Measurements from ENCODE around the gene PREX1.

The PREX1 gene

GRCh38 chr20:48738399-48739304 lies 89.1 kb downstream of the PREX1 start:
- no peak overlapping the region for H3K4me3 ChIP-seq (replicated peaks; ENCODE audit: insufficient read depth, low read length)
- peak overlapping the region; percentile 54 for H3K27ac ChIP-seq (replicated peaks)
- no peaks in the 10 kb centered on the region for H3K27me3 ChIP-seq (ENCODE audit: insufficient read depth, poor library complexity, severe bottlenecking)
- peak in 1 of 2 experiments; percentile 75 for DNase-seq (ENCODE audit: low read depth in 1 of 2, low spot score in 1 of 2)
- peak; percentile 37; the same call in 1 of the 2 replicates for TF ChIP-seq SPI1 (IDR thresholded peaks at IDR 0.05; ENCODE audit: borderline replicate concordance, low read depth)
- peak; percentile 91 for TF ChIP-seq POLR2AphosphoS5 (IDR thresholded peaks at IDR 0.05; ENCODE audit: low read depth)
- TF ChIP-seq GABPA (IDR thresholded peaks at IDR 0.05; ENCODE audit: low read depth) = no peak
- TF ChIP-seq CTCF (IDR thresholded peaks at IDR 0.05; ENCODE audit: insufficient read depth, low read length) = no peak
- TF ChIP-seq REST (IDR thresholded peaks at IDR 0.05; ENCODE audit: insufficient replicate concordance, low read depth) = no peak

- Histone ChIP-seq H3K27me3 (ENCODE audit: insufficient read depth, poor library complexity, severe bottlenecking) (no peaks in the 10 kb centered on the region), H3K4me3 (replicated peaks; ENCODE audit: insufficient read depth, low read length) (no peak overlapping the region), H3K27ac (replicated peaks) (peak overlapping the region; percentile 54)
- DNase-seq (ENCODE audit: low read depth in 1 of 2, low spot score in 1 of 2) = no peak
- TF ChIP-seq POLR2AphosphoS5 (IDR thresholded peaks at IDR 0.05; ENCODE audit: low read depth) (no peak), GABPA (IDR thresholded peaks at IDR 0.05; ENCODE audit: low read depth) (no peak), REST (IDR thresholded peaks at IDR 0.05; ENCODE audit: insufficient replicate concordance, low read depth) (no peak), CTCF (IDR thresholded peaks at IDR 0.05; ENCODE audit: insufficient read depth, low read length) (no peak), SPI1 (IDR thresholded peaks at IDR 0.05; ENCODE audit: borderline replicate concordance, low read depth) (no peak)
Observed at GRCh38 chr20:48738094-48738398, 89.8 kb downstream of the PREX1 start.

- no peak for DNase-seq (ENCODE audit: low read depth in 1 of 2, low spot score in 1 of 2)
- H3K4me3 ChIP-seq (replicated peaks; ENCODE audit: insufficient read depth, low read length) = no peak overlapping the region
- H3K27ac ChIP-seq (replicated peaks) = peak overlapping the region; percentile 54
- no peaks in the 10 kb centered on the region for H3K27me3 ChIP-seq (ENCODE audit: insufficient read depth, poor library complexity, severe bottlenecking)
- TF ChIP-seq POLR2AphosphoS5 (IDR thresholded peaks at IDR 0.05; ENCODE audit: low read depth) (no peak), GABPA (IDR thresholded peaks at IDR 0.05; ENCODE audit: low read depth) (no peak), CTCF (IDR thresholded peaks at IDR 0.05; ENCODE audit: insufficient read depth, low read length) (no peak), REST (IDR thresholded peaks at IDR 0.05; ENCODE audit: insufficient replicate concordance, low read depth) (no peak), SPI1 (IDR thresholded peaks at IDR 0.05; ENCODE audit: borderline replicate concordance, low read depth) (no peak)
Observed at GRCh38 chr20:48737434-48738093, 90.2 kb downstream of the PREX1 start.

Data from HL-60 (cell line).